Measurements from ENCODE around the gene MDN1. TPM values are rescaled to one million over a fixed set of nuclear protein-coding genes. Genes with fewer than 3 reads are reported as not detected.
A peak's percentile ranks its signal among the peaks of the same experiment; 100 is the strongest.

The MDN1 gene
- total RNA-seq, 1 experiment from 2014 or later, result 53.6 TPM

DNA sequence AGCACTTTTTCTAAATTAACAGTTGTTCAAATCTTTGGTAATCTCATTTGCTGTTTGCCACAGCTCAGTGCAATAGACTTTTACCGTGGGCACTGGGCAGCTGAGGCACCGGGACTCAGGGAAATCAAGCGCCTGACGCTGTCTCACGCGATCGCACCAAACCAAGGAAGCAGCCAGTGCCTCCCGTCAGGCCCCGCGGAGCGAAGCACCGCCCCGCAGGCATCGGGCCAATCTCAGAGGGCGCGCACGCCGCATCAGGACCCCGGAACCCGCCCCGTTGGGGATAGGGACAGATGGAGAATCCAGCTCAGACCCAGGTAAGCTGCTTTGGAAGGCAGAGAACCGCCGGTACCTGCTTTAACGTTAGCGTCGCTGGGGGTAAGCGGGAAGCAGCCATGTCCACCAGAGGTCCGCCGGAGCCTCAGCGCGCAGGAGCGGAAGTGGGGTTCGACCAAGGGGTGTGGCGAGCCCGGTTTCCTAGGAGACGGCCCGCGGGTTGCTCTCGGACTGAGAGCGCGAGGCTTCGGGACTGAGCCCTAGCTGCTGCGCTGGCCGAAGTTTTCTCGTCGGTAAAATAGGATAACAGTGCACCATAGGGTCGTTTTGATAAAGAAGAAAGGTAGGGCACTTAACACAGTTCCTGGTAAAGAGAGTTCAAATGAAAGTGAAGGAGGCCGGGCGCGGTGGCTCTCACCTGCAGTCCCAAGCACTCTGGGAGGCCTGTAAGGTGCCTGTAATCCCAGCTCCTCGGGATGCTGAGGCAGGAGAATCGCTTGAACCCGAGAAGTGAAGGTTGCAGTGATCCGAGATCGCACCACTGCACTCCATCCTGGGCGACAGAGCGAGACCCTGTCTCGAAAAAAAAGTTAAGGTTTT, 181.0 kb downstream of the MDN1 start, which contains the start of gene LYRM2 (continued):
- TF ChIP-seq, protein P1, sequence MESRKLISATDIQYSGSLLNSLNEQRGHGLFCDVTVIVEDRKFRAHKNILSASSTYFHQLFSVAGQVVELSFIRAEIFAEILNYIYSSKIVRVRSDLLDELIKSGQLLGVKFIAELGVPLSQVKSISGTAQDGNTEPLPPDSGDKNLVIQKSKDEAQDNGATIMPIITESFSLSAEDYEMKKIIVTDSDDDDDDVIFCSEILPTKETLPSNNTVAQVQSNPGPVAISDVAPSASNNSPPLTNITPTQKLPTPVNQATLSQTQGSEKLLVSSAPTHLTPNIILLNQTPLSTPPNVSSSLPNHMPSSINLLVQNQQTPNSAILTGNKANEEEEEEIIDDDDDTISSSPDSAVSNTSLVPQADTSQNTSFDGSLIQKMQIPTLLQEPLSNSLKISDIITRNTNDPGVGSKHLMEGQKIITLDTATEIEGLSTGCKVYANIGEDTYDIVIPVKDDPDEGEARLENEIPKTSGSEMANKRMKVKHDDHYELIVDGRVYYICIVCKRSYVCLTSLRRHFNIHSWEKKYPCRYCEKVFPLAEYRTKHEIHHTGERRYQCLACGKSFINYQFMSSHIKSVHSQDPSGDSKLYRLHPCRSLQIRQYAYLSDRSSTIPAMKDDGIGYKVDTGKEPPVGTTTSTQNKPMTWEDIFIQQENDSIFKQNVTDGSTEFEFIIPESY (IDR thresholded peaks at IDR 0.05; ENCODE audit: extremely low read depth, insufficient replicate concordance, low read length), result peak; percentile 62

DNA sequence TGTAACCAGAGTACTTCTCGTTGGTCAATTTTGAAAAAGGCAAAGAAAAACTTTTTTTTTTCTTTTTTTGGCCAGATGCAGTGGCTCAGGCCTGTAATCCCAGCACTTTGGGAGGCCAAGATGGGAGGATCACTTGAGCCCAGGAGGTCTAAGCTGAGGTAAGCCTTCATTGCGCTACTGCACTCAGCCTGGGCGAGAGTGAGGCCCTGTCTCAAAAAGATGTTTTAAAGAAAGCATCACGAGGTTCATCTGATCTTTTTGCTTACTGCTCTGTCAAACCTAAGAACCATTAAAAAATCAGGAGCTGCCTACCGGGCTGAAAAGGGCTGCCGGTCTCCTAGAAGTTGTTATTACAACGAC, 181.7 kb downstream of the MDN1 start:
- Histone ChIP-seq H3K9me2 (ENCODE audit: insufficient read depth) (no peaks in the 10 kb centered on the region), H2AFZ (ENCODE audit: low read depth, low read length, poor library complexity, severe bottlenecking) (peak overlapping the region; percentile 77), H3K9me3 (ENCODE audit: control insufficient read depth in 1 of 2, insufficient read depth in 1 of 2, low read depth in 1 of 2, low read length in 2 of 2) (no peaks in the 10 kb centered on the region), H4K20me1 (ENCODE audit: insufficient read depth) (no peaks in the 10 kb centered on the region), H3K36me3 (ENCODE audit: control insufficient read depth in 1 of 2, insufficient read depth in 2 of 2, low read length in 2 of 2) (peaks cover 5 to 11% of the 10 kb centered on the region in 2 experiments; a peak in 2 of 4 replicates), H3K4me1 (ENCODE audit: control insufficient read depth in 1 of 2, insufficient read depth in 2 of 2, low read length in 2 of 2) (peaks cover 6 to 16% of the 10 kb centered on the region in 2 experiments; a peak in 3 of 4 replicates), H3K27me3 (ENCODE audit: insufficient read depth, low read length) (no peaks in the 10 kb centered on the region), H3K27ac (ENCODE audit: low read depth, low read length) (peak overlapping the region; percentile 68), H3K4me2 (ENCODE audit: low read length) (peak overlapping the region; percentile 81), H3K79me2 (ENCODE audit: insufficient read depth, low read length) (peaks cover 24% of the 10 kb centered on the region), H3K4me3 (replicated peaks in 1 of 2; ENCODE audit: low read depth in 1 of 2, low read length in 2 of 2) (peak overlapping the region; percentile 56 to 77), H3K9ac (ENCODE audit: low read length) (peak overlapping the region; percentile 75)
- BruUV-seq (replicated peaks), result no TSS peak
- ChIA-PET POLR2A (interaction anchor here (0.8 kb wide), 1 partner anchor 8 kb away, joined by 3 read pairs; no protein-coding TSS in a partner anchor), RAD21 (ENCODE audit: low non-redundant PET in 1 of 2, low total read pairs in 2 of 2, uncharacterized antibody in 2 of 2, unreplicated experiment in 2 of 2) (no interaction called here), CTCF (interaction anchor here (1.0 to 1.6 kb wide), 2 partner anchors 28 to 271 kb away, joined by 3 to 5 read pairs; no protein-coding TSS in a partner anchor)
- intact Hi-C loops (cut with micrococcal nuclease), result no loop called here
- ATAC-seq (peak; percentile 21), DNase-seq (ENCODE audit: low read depth, low spot score) (no peak)
- no peak for TF ChIP-seq POLR2A (IDR thresholded peaks at IDR 0.05; ENCODE audit: borderline replicate concordance, extremely low read depth, insufficient read depth, insufficient read length)
- no peak for TF ChIP-seq EZH2 (IDR thresholded peaks at IDR 0.05)
- no peak for TF ChIP-seq EZH2phosphoT487 (IDR thresholded peaks at IDR 0.05; ENCODE audit: borderline replicate concordance)
- TF ChIP-seq ELF1 (IDR thresholded peaks at IDR 0.05; ENCODE audit: borderline replicate concordance, low read depth), result no peak
- TF ChIP-seq CEBPB (IDR thresholded peaks at IDR 0.05; ENCODE audit: low read depth), result no peak
- TF ChIP-seq, protein P2, sequence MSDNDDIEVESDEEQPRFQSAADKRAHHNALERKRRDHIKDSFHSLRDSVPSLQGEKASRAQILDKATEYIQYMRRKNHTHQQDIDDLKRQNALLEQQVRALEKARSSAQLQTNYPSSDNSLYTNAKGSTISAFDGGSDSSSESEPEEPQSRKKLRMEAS (IDR thresholded peaks at IDR 0.05), result no peak
- no peak for TF ChIP-seq SRF (IDR thresholded peaks at IDR 0.05; ENCODE audit: low read depth)
- TF ChIP-seq, protein P3, sequence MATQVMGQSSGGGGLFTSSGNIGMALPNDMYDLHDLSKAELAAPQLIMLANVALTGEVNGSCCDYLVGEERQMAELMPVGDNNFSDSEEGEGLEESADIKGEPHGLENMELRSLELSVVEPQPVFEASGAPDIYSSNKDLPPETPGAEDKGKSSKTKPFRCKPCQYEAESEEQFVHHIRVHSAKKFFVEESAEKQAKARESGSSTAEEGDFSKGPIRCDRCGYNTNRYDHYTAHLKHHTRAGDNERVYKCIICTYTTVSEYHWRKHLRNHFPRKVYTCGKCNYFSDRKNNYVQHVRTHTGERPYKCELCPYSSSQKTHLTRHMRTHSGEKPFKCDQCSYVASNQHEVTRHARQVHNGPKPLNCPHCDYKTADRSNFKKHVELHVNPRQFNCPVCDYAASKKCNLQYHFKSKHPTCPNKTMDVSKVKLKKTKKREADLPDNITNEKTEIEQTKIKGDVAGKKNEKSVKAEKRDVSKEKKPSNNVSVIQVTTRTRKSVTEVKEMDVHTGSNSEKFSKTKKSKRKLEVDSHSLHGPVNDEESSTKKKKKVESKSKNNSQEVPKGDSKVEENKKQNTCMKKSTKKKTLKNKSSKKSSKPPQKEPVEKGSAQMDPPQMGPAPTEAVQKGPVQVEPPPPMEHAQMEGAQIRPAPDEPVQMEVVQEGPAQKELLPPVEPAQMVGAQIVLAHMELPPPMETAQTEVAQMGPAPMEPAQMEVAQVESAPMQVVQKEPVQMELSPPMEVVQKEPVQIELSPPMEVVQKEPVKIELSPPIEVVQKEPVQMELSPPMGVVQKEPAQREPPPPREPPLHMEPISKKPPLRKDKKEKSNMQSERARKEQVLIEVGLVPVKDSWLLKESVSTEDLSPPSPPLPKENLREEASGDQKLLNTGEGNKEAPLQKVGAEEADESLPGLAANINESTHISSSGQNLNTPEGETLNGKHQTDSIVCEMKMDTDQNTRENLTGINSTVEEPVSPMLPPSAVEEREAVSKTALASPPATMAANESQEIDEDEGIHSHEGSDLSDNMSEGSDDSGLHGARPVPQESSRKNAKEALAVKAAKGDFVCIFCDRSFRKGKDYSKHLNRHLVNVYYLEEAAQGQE (IDR thresholded peaks at IDR 0.05; ENCODE audit: low read depth), result no peak
- TF ChIP-seq FOSL1 (IDR thresholded peaks at IDR 0.05; ENCODE audit: low read depth), result no peak
- no peak for TF ChIP-seq TCF7L2 (IDR thresholded peaks at IDR 0.05; ENCODE audit: borderline replicate concordance, extremely low read depth, insufficient read depth, insufficient read length)
- no peak for TF ChIP-seq SP1 (IDR thresholded peaks at IDR 0.05; ENCODE audit: low read depth)
- TF ChIP-seq, protein P1 (IDR thresholded peaks at IDR 0.05; ENCODE audit: extremely low read depth, insufficient replicate concordance, low read length), result no peak
- TF ChIP-seq, protein P4, sequence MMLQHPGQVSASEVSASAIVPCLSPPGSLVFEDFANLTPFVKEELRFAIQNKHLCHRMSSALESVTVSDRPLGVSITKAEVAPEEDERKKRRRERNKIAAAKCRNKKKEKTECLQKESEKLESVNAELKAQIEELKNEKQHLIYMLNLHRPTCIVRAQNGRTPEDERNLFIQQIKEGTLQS (IDR thresholded peaks at IDR 0.05), result no peak
- no peak for TF ChIP-seq JUND (IDR thresholded peaks at IDR 0.05)
- no peak for TF ChIP-seq RAD21 (IDR thresholded peaks at IDR 0.05; ENCODE audit: low read depth)
- TF ChIP-seq ZNF274 (IDR thresholded peaks at IDR 0.05; ENCODE audit: low read depth, low read length), result no peak
